DLD1 (cell line): ENCODE data around the gene ITGA5.

ENCODE experiments used
- in situ Hi-C: cut with HindIII; loops from 2 replicates; pipeline ENCODE4 v1.10.0; 2017; ENCODE audit warnings: low sequenced_read_pairs

The ITGA5 gene

DNA sequence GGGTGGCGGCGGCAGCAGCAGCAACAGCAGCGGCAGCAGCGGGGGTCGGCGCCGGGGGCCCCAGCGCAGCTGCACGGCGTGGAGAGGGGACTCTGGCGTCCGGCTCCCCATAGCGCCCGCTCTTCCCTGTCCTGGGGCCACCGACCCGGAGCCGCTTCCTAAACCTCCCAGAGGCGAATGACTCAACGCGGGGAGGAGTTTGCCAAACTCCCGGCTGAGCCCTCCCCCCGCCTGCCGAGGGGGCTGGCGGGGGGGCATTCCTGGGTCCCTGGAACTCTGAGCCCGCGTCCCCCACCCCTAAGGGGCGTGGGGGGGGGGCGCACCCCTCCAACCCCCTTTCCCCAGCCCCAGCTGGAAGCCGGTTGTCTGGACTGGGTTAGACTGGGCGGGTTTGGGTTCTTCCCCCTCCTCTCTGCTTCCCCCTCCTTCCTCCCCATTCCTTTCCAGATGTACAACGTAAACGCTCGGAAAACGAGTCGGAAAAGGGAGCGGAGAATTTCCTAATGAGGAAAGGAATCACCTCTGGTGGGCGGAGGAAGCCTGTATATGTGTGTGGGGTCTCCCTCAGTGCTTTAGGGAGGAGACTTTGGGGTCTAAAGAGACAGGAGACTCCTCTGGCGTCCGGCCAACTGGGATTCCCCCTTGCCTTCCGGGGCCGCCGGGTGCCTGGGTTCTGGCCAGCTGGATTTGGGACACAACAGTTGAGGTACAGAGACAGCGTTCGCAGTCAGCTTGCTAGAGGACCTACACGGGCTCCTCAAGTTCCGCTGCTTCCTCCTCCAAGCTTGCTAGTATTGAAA is at the start of gene ITGA5:
ITGA5 (minus strand) TSS at position 179 of the 800 bp plus-strand sequence; CDS start at position 111, 68 bp downstream.
- in situ Hi-C loops = no loop called here

DNA sequence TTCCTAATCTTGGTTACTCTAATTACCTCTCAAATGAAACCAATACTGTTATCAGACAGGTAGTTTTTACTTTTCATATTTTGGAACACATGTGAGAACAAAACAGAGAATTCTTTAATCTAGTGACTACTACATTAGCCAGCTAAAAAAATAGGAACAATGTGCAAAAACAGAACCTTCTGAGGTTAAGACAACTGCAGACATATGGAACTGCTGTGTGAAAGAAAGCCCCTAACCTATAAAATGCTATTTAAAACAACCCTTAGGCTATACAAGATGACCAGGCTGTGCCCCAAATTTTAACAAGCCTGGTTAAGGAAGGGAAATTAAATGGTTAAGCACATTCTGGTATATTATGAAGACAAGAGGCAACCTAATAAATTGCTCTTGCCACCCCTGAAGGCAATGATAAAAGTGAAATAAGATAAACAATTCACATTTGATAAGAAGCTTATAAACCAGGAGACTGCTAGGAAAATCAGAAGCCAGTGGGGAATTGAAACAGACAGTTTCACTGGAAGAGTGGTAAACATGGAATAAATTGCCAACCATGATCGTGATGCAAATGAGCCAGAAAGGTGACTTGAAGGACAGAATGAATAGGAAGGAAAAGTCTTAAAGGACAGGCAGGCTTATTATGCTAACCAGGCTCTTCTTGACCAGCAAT is 46.9 kb upstream of the ITGA5 start:
- in situ Hi-C loops = no loop called here

DNA sequence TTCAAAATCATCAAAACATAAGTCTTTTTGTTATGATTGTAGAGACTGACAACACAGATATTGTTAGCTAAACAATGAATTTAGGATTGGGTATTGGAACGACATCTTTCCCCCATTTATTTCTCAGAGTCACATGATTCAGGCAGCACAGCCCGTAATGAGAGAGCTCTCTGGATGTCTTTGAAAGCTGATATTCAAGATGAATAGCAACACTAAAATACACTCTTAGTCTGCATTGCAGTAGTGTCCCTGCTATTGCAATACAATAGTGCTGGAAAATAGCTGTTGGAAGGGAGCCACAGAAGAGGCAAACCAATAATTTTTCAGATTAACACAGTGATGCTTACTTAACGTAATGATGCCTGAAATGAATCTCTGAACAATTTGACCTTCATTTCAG is 44.4 kb upstream of the ITGA5 start:
- in situ Hi-C loops = no loop called here

DNA sequence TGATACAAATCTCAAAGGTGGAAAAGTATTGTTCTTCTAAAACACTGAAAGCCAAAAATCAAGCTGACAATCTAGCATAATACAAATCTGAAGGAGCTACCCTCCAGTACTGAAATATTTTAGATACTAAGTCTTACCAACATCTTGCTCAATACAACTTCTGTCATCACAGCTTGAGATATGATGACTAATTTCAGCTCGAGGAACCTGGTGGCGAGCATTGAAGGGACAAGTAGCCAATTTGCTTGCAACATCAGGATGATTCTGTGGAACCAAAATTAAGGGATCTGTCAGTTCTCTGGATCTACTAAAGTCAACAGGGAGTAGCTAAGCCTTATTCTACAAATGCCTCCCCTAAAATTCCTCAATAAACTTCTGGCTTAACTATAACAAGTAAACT is 44.0 kb upstream of the ITGA5 start:
- in situ Hi-C loops = no loop called here

DNA sequence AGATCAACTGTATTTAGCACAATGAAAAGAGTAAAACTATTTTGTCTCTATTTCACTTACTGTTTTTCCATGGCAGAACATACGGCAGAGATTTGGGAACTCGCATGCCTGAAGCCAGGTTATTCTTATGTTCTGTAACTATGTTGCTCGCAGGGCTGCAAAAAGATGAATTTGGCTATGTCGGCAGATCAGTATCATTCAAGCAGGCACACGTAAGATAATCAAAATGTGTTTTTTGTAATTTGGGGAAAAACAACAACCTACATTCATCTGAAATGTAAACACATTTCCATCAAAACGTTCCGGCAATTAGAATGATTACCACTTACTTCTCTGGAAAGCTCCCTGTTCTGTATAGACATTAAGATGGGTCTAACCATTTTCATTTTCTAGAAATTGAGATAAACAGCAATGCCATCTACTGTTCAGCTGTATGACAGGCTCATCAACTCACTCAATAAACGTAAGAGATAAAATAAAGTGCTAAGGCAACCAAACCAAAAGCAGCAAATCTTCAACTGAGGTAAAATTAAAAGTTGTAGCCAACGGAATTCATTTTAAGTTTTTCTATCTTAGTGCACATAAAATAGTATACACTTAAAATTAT is 41.4 kb upstream of the ITGA5 start:
- in situ Hi-C loops = no loop called here

DNA sequence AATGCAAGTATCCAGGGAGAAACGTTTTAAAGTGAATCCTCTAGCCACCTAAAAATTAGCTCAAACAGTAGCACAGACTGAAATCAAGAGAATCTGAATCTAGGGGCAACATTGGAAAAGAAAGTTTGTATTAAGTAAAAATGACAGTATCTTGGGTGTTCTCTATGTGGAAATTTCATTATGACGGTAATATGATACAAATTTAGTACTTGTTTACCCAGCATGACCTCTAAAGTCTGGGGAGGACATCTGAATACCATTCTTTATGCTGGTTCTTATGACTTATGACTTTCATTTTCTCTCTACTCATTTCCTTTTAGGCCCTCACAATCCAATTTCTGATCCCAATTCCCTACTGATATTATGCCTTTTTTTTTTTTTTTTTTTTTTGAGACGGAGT is 40.3 kb upstream of the ITGA5 start:
- in situ Hi-C loops = no loop called here

DNA sequence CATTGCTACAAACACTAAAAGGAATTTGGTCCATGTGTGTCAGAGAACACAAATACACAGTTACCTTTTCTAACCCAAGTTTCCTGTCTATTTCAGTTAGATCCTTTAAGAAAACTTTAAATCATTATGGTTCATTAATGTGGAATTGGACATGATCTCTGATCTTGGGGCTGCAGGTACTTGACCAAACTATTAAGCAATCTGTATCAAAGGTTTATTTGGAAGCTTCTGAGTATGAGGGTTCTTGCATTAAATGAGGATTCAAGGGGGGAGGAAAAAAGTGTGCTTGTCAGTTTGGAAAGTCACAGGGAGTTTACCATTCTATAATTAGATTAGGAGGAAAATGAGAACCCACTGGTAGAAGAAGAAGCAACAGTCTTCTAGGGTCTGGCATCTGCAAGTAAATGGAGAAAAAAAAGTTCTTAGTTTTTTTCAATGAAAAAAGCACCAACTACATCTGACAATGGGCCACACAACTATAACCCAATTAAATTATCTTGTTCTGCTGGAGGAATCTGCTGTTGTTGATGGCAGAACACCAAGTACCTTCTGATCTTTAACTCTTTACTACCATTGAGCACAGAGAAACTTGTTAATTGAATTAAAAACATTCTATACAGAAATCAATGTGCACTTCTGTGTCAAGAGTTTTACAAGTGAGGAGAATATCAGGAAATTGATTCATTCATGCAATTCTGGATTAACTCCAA is 36.8 kb upstream of the ITGA5 start:
- in situ Hi-C loops = no loop called here

DNA sequence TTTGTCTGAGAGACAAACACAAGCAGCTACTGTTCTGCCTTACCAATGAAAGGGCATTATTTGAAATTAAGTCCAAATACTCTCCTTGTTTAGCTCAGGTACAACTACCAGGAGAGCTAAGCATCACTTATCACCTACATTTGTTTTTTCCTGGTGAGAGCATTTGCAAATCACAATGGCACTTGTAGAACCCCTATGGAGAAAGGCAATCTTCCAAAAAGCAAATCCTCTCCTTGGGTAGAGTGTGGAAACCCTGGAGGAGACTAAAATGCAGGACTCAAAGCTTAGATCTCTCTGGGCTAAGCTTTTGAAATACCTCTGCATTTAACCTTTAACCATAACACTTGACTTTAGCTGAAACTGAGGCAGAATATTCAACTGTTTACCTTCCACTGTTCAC is 33.6 kb upstream of the ITGA5 start:
- in situ Hi-C loops = no loop called here

DNA sequence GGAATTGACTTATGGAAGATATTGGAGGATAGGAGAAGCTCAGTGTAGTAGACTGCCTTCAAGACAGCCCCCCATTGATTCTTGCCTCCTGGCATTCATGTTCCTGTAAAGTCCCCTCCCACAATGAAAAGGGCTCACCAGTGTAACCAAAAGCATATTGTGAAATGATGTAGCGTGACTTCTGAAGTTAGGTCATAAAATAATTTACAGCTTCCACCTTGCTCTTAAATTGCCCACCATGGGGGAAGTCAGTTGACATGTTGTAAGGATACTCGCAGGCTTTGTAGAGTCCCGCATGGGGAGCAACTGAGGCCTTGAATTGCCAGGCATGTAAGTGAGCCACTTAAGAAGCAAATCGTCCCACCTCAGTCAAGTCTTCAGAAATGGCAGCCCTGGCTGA is 29.3 kb upstream of the ITGA5 start:
- in situ Hi-C loops = no loop called here

DNA sequence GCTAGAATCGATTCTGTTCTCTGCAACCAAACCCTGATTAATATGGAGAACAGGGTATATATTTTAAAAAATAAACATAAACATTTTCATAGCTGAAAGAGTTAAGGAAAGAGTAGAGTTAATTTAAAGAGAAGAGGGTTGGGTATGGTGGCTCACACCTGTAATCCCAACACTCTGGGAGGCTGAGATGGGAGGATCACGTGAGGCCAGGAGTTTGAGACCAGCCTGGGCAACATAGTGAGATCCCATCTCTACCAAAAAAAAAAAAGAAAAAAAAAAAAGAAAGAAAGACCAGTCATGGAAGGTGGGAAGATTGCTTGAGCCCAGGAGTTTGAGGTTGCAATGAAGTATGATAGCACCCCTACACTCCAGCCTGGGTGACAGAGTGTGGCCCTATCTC is 28.9 kb upstream of the ITGA5 start:
- in situ Hi-C loops = no loop called here

DNA sequence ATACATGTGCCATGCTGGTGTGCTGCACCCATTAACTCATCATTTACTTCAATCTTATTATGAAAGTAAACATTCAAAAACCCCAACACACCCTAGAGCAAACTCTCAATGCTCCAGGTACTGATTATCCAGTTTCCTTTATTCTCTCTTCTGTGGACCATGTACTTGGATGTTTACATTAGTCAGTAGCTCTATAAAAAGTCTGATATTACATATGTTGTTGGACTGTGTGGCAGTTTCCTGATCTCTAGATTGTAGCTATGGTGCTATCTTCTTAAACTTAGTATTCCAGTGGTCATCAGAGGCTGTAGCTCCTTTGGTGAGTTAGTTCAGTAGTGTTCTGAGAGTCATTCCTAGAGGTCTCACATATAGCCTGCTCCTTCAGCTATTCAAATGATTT is 25.1 kb upstream of the ITGA5 start:
- in situ Hi-C loops = no loop called here

DNA sequence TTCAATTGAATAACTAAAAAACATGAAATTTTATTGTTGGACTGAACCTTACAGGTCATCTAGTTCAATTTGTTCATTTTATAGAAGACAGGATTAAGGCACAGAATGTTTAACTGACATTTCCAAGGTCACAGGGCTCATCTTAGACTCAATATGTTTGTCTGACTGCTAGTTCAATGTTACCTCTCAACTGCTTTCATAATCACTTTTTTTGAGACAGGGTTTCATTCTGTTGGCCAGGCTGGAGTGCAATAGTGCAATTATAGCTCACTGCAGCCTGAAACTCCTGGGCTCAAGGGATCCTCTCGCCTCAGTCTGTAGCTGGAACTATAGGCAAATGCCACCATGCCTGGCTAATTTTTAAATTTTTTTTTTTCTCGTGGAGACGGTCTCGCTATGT is 24.4 kb upstream of the ITGA5 start:
- in situ Hi-C loops = no loop called here

DNA sequence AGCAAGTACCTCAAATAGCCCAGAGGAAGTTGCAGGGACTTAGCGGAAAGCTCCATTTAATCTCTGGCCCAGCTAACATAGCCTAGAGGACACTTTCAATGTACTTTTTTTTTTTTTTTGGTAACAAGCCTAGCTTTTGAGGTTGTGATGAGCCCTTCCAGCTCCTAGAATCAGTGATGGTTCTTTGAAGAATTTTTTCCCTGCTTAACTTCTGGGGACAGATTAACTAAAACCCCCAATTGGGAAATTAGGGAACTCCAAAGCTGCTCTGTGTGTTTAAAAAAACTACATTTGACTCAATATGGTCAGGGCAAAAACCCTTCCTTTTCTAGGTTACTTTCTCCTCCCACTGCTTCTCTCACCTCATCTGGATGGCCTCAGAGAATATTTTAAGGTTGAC is 23.9 kb upstream of the ITGA5 start:
- in situ Hi-C loops = no loop called here

DNA sequence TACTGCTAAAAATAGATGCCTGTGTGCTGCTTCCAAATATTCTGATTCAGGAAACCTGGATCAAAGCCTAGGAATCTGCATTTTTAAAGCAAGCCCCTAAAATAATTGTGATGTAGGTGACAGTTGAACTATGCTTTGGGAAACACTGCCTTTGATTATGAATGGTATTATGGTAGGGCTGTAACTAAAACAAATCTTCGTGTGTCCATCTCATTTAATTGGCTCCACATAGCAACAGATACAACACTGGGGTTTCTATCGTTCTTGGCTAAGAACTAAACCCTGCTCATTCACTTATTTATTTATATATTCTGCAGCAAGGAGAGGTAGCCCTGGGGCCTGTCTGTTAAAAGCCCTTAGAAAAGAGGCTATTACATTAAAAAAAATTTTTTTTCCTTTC is 23.0 kb upstream of the ITGA5 start:
- in situ Hi-C loops = no loop called here

DNA sequence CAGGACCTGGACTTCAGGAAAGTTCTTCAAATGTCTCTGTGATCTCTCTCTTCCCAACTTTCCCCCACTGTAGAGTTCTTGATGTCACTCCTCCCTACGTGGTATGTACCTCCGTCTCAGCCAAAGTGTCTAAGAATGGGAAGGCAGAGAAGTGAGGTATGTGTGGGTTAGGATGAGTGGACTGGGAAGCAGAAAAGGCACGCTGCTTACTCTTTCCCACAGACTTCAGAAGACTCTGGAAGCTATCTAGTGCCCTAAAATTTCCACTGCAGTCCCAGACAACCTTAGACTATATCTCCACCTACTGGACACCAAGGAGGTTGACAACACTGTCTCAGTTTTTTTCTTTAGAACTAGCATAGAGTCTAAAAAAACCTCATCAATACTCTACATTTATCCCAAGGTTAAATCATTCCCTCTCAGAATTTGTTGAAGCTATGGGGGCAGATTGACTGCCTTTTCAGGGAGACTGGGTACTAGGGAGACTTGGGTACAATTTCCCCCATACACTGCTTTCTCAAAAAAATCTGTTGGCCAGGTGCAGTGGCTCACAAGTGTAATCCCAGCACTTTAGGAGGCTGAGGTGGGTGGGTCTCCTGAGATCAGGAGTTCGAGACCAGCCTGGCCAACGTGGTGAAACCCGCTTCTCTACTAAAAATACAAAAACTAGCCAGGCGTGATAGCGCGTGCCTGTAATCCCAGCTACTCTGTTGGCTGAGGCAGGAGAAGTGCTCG is 20.6 kb upstream of the ITGA5 start:
- in situ Hi-C loops = no loop called here

DNA sequence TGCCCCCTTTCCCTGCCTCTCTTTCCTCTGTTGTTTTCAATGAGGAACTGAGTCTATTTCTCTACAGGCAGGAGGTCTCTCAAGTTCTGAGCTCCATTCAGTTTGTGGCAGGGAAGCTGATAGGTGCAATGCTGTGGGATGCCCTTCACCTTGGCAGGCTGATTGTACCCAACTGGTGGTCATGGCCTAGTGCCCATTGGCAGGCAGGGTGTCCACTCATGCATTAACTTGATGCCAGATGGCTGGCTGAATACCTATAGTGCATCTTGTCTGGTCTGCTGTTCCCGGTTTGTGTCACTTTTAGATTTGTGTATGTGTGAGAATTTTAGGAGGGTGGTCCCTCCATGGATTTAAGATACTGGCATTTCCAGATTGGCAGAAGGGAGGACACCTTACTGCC is 20.0 kb upstream of the ITGA5 start:
- in situ Hi-C loops = no loop called here

DNA sequence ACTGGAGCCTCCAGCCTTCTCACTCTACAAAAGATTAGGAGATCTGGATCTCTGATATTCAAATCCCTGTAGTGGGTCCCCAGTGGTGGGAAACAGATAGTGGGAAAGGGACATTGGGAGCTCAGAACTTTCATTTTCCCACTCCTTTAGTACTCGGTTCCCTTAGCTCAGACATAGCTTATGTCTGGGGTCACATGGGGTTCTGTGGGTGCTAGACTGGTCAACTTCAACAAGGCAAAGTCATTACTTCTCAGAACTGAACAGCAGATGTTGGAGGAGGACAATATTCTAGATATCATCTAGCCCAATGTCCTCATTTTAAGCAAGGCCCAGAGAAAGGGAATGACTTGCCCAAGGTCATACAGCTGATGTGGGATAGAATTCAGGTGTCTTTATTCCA is 19.5 kb upstream of the ITGA5 start:
- in situ Hi-C loops = no loop called here

DNA sequence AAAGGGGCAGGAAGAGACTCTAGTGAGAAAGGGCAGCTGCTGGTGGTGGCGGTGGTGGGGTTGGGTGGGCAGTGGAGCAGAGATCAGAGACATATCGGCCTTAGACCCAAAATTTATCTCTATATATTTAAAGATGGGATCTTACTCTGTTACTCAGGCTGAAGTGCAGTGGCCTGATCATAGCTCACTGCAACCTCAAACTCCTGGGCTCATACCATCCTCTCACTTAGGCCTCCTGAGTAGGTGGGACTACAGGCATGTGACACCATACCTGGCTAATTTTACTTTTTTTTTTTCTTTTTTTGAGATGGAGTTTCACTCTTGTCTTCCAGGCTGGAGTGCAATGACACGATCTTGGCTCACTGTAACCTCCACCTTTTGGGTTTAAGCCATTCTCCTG is 18.6 kb upstream of the ITGA5 start:
- in situ Hi-C loops = no loop called here

DNA sequence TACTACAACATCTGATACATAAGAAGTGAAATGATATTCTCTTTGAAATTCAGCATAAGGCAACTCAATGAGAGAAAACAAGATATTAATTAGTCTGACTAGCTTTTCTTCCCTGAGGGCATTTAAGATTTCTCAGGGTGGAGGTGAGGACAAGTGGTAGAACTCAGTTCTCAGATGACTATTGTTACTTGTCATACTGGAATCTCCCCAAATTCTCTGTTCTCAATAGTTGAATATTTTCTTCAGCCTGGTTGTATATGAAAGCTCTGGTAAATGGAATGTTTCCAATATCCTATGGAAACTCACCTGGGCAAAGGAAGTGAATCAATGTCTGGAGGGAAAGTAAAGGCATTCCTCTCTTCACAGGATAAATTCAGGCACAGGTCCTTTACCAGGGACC is 18.2 kb upstream of the ITGA5 start:
- in situ Hi-C loops = no loop called here

DNA sequence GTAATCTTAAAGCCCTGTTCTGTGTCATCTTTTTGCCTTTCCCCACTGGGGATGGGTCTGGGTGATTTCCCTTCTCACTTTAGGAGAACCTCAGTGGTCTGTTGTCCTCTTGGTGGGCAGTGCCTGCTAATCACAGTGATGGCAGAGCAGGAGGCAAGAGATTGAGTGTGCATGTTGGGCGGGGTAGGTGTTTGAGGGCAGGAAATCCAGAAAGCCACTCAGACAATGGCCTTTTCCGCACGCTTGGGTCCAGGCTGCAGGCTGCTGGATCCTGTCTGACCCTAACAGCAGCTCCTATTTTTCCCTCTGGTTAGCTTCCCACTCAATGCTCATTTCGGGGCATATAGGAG is 13.7 kb upstream of the ITGA5 start:
- in situ Hi-C loops = no loop called here
